Amniotic epithelial cell (primary cell): ENCODE data around the gene THOC5.

Experiments used
- DNase-seq: peaks from one replicate; pipeline ENCODE4 v3.0.0-alpha.2; 2010; ENCODE audit warnings: low read depth

Gene THOC5

GRCh38 chr22:29476116-29476515 is 77.4 kb downstream of the THOC5 start:
- peak; percentile 24 for DNase-seq

DNA sequence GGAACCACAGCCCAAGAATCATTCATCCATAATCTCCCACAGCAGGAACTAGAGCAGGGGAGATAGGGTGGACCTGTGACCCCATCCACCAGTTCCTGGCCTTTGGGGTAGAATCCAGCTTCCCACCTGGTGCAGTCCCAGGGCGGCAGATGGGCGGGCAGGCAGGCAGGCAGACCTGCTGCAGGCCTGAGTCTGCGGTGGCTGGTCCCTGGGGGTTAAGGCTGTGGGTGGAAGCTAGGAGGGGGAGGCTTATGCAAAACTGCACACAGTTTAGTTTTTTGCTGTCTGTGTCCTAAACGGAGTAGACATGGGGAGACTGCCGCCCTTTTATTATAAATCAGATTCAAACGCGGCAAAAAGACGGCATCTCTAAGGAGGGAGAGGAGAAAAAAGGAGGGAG is 78.0 kb downstream of the THOC5 start:
- no peak for DNase-seq

- no peak for DNase-seq
These were observed 80.6 kb downstream of the THOC5 start for GRCh38 chr22:29473001-29473400.

GRCh38 chr22:29470159-29470855 is 83.2 kb downstream of the THOC5 start:
- DNase-seq = peak; percentile 34

GRCh38 chr22:29469755-29470154 is 83.8 kb downstream of the THOC5 start:
- no peak for DNase-seq

GRCh38 chr22:29464581-29464980 is 89.0 kb downstream of the THOC5 start:
- no peak for DNase-seq

DNA sequence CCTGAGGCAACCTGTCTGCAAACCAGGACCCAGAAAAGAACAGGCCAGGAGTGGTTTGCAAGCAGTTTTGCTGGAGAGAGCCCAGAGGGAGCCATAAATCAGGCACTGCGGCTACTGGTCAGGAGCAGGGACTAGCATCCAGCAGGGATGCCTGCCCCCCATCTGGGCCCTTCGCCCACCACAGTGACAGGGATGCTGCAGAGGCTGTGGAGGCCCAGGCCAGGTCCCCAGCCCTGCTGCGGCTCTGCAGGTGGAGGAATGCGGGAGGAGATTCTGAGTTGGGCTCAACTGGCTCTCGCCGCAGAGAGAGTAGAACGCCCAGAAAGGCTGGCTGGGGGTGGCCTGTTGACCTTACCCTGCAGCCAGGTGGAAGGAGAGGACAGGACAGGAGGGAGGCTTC is 89.9 kb downstream of the THOC5 start:
- DNase-seq = no peak

GRCh38 chr22:29461263-29461662 is 92.3 kb downstream of the THOC5 start:
- no peak for DNase-seq

DNA sequence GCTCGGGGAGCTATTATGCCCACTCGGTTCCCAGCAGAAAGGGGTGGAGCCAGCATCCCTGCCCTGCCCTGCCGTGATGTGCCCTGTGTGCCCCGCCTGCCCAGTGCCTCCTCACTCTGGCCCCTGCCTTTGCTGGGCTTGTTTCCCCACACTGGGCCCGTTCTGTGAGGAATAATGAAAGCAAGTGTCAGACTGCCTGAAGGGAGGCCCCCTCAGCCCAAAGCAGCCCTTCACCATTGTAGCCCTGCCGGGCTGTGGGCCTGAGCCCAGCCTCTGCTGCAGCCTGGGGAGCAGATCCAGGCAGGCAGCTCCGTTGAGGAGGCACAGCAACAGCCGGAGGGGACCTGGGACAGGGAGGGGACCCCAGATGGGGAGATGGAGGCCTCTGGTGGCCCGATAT is 93.8 kb downstream of the THOC5 start:
- DNase-seq = no peak

GRCh38 chr22:29458551-29458950 is 95.0 kb downstream of the THOC5 start:
- peak; percentile 63 for DNase-seq

- DNase-seq = peak; percentile 59
These were observed 95.8 kb downstream of the THOC5 start for GRCh38 chr22:29457730-29458129.

GRCh38 chr22:29456211-29456671 is 97.3 kb downstream of the THOC5 start:
- peak; percentile 42 for DNase-seq
